Right atrium auricular region (tissue), 2 donors: ENCODE measurements around the gene ADSS1. TPM values are rescaled to one million over a fixed set of nuclear protein-coding genes. Genes with fewer than 3 reads are reported as not detected.

Source experiments
- DNase-seq: peaks from one replicate; pipeline ENCODE4 v3.0.0-alpha.2; 2019; ENCODE audit warnings: low spot score
- H3K27ac ChIP-seq, 2 donors: fragments of 200-600 bp; sonication (generic); 1 replicate in 1 of 2; 2 replicates in 1 of 2; pipeline ENCODE4 v1.5.1; 2016 to 2019
- H3K27me3 ChIP-seq, 2 donors: fragments of 200-600 bp; sonication (generic); one replicate each; pipeline versions ENCODE4 v1.5.1 to v1.6.0; 2017 to 2019
- H3K36me3 ChIP-seq: fragments of 200-600 bp; sonication (generic); one replicate; pipeline ENCODE4 v1.5.1; 2016
- H3K4me1 ChIP-seq, 2 donors: fragments of 200-600 bp; sonication (generic); one replicate each; pipeline versions ENCODE4 v1.5.1 to v1.6.0; 2017 to 2019
- H3K4me3 ChIP-seq, 2 donors: fragments of 200-600 bp; sonication (generic); 1 replicate in 1 of 2; 2 replicates in 1 of 2; pipeline ENCODE4 v1.5.1; 2017 to 2019; ENCODE audit warnings: mild to moderate bottlenecking in 1 of 2, moderate library complexity in 1 of 2
- H3K9me3 ChIP-seq, 2 donors: fragments of 200-600 bp; sonication (generic); one replicate each; pipeline ENCODE4 v1.5.1; 2019
- CTCF ChIP-seq, 2 donors: fragments of 200-600 bp; sonication (generic); IDR thresholded peaks; one replicate each; pipeline ENCODE4 v1.5.1; 2019; ENCODE audit warnings: antibody characterized with exemption in 2 of 2
- total RNA-seq, 2 donors: library from RNA; depleted of rRNA; stranded (reverse); fragments of >200 nt; gene quantifications; one replicate each; pipeline ENCODE4 v1.1.0, GENCODE V29; 2016

The ADSS1 gene
- total RNA-seq, 2 donors from 2014 or later, result 113 to 158 TPM

GRCh38 chr14:104743461-104744380, 19.7 kb downstream of the ADSS1 start:
- TF ChIP-seq CTCF (IDR thresholded peaks at IDR 0.05), result no peak
- H3K27ac ChIP-seq, result no peak overlapping the region
- no peak overlapping the region for H3K4me3 ChIP-seq
- H3K27me3 ChIP-seq, result no peaks in the 10 kb centered on the region
- no peak for DNase-seq
- peaks cover 49% of the 10 kb centered on the region for H3K36me3 ChIP-seq
- H3K9me3 ChIP-seq, result no peaks in the 10 kb centered on the region
- H3K4me1 ChIP-seq, result no peaks in the 10 kb centered on the region

GRCh38 chr14:104744484-104744883, 20.5 kb downstream of the ADSS1 start:
- no peak for TF ChIP-seq CTCF (IDR thresholded peaks at IDR 0.05)
- Histone ChIP-seq H3K4me1 (no peaks in the 10 kb centered on the region), H3K4me3 (no peak overlapping the region), H3K27me3 (no peaks in the 10 kb centered on the region), H3K9me3 (no peaks in the 10 kb centered on the region), H3K27ac (no peak overlapping the region), H3K36me3 (peaks cover 44% of the 10 kb centered on the region)
- no peak for DNase-seq

- H3K27ac ChIP-seq, result no peak overlapping the region
- H3K4me3 ChIP-seq, result no peak overlapping the region
- DNase-seq, result no peak
- no peaks in the 10 kb centered on the region for H3K4me1 ChIP-seq
- H3K36me3 ChIP-seq, result peaks cover 34% of the 10 kb centered on the region
- H3K27me3 ChIP-seq, result no peaks in the 10 kb centered on the region
- no peak for TF ChIP-seq CTCF (IDR thresholded peaks at IDR 0.05)
- H3K9me3 ChIP-seq, result no peaks in the 10 kb centered on the region
These were observed 21.4 kb downstream of the ADSS1 start for GRCh38 chr14:104745431-104745830.

GRCh38 chr14:104746071-104746545, 22.1 kb downstream of the ADSS1 start:
- Histone ChIP-seq H3K4me1 (no peaks in the 10 kb centered on the region), H3K36me3 (peaks cover 28% of the 10 kb centered on the region)

GRCh38 chr14:104746934-104747481, 23.0 kb downstream of the ADSS1 start:
- Histone ChIP-seq H3K4me3 (no peak overlapping the region), H3K36me3 (peaks cover 28% of the 10 kb centered on the region), H3K9me3 (no peaks in the 10 kb centered on the region), H3K4me1 (peaks cover 0 to 3% of the 10 kb centered on the region in 2 donors), H3K27ac (peak overlapping the region; percentile 46 to 48), H3K27me3 (no peaks in the 10 kb centered on the region)
- TF ChIP-seq CTCF (IDR thresholded peaks at IDR 0.05), result no peak
- no peak for DNase-seq

More at GRCh38 chr14:104746071-104746545, 22.1 kb downstream of the ADSS1 start:
- H3K27me3 ChIP-seq, result no peaks in the 10 kb centered on the region
- peak overlapping the region; percentile 46 to 48 for H3K27ac ChIP-seq
- DNase-seq, result no peak
- TF ChIP-seq CTCF (IDR thresholded peaks at IDR 0.05), result no peak
- no peak overlapping the region for H3K4me3 ChIP-seq
- no peaks in the 10 kb centered on the region for H3K9me3 ChIP-seq
